H1 (cell line): ENCODE results near the gene LPCAT3. TPM values are rescaled to one million over a fixed set of nuclear protein-coding genes. Genes with fewer than 3 reads are reported as not detected.

Experiments
- ASH2L ChIP-seq: fragments of 200-600, 300-600 bp; sonication (generic); IDR thresholded peaks from one replicate; pipeline ENCODE4 v1.7.1; 2017; ENCODE audit warnings: low read length
- EGR1 ChIP-seq: IDR thresholded peaks from 2 replicates; pipeline ENCODE4 v1.6.1; 2011; ENCODE audit warnings: low read depth, low read length, borderline replicate concordance
- EP300 ChIP-seq, 2 experiments: IDR thresholded peaks; 1 replicate in 1 of 2; 2 replicates in 1 of 2; pipeline ENCODE4 v1.6.1; 2011 to 2012; ENCODE audit warnings: low read depth in 2 of 2, low read length in 2 of 2, mild to moderate bottlenecking in 2 of 2, borderline replicate concordance in 1 of 2, inconsistent platforms in 1 of 2, moderate library complexity in 1 of 2
- JUN ChIP-seq: IDR thresholded peaks from 2 replicates; pipeline ENCODE4 v1.6.1; 2011; ENCODE audit warnings: low read depth, mild to moderate bottlenecking, improper control_type of control experiment, low read length
- MAFK ChIP-seq: IDR thresholded peaks from 2 replicates; pipeline ENCODE4 v1.6.1; 2012; ENCODE audit warnings: low read depth, mild to moderate bottlenecking, improper control_type of control experiment, low read length
- TAF7 ChIP-seq: optimal IDR thresholded peaks from 2 replicates; pipeline ENCODE3; 2011; ENCODE audit warnings: low read depth, mild to moderate bottlenecking, inconsistent platforms, low read length, moderate library complexity, borderline replicate concordance
- YY1 ChIP-seq: IDR thresholded peaks from 2 replicates; pipeline ENCODE4 v1.6.1; 2011; ENCODE audit warnings: low read depth, mild to moderate bottlenecking, low read length
- polyA plus RNA-seq, 7 experiments: library from polyadenylated mRNA; depleted of rRNA in 3 of 7; stranded (reverse) in 5 of 7; unstranded in 2 of 7; fragments of >200 nt in 5 of 7; fragments of 200-250 nt in 2 of 7; gene quantifications; 1 replicate in 5 of 7; 2 replicates in 1 of 7; 4 replicates in 1 of 7; pipeline versions ENCODE4 v1.2.1 to v1.2.3, GENCODE V29; 2011 to 2013; ENCODE audit warnings: missing spikeins in 2 of 7, mixed read lengths in 2 of 7
- total RNA-seq: library from RNA; stranded (reverse); fragmentation: NEBNext Ultra II Directional; extraction: Animal tissue kit (Norgen Biotek cat#: 25700); gene quantifications from 2 replicates; pipeline ENCODE4 v1.2.1, GENCODE V29; 2021
- TF ChIP-seq, protein P1 (sequence below): fragments of 300-600 bp; sonication (generic); IDR thresholded peaks from 2 replicates; pipeline ENCODE4 v1.7.1; 2012; ENCODE audit warnings: low read length, moderate library complexity, mild to moderate bottlenecking, inconsistent platforms; ENCODE audit not compliant: insufficient replicate concordance
- TF ChIP-seq, protein P2 (sequence below): IDR thresholded peaks from 2 replicates; pipeline ENCODE4 v1.6.1; 2012; ENCODE audit warnings: low read length, inconsistent platforms

The LPCAT3 gene
- total and polyA plus RNA-seq, 2 of the 8 experiments (the other 6 are each of a cell fraction or from before 2014, with no cell fraction given): 55.8 to 70.4 TPM

DNA sequence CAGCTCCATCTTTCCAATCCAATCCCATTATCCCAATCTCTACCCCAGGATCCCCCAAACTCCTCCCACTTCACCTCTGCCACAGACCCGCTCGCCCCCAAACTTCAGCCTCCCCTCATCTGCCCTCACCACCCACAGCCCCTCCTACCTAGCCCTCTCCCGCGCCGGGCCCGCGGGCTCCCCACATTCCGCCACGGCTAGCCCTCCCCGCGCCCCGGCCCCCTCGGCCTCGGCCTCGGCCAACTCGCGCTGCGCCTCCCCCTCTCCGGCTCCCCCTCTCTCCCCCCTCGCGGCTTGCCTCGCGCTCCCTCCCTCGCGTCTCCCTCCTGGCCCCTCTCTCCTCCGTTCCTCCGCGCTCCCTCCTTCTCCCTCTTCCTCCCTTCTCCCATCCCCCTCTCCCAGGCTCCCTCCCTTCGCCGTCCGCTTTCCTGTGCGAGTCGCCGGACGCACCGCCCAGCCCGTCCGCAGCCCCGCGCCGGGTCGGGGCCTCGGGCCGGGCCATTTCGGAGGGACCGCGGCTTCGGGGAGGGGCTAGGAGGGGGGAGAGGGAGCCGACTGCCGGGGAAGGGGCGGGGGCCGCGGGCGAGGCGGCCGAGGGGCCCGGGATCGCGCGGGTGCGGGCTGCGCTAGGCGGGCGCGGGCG, 90.8 kb downstream of the LPCAT3 start, which contains the start of gene ATN1 (continued):
- TF ChIP-seq, protein P1, sequence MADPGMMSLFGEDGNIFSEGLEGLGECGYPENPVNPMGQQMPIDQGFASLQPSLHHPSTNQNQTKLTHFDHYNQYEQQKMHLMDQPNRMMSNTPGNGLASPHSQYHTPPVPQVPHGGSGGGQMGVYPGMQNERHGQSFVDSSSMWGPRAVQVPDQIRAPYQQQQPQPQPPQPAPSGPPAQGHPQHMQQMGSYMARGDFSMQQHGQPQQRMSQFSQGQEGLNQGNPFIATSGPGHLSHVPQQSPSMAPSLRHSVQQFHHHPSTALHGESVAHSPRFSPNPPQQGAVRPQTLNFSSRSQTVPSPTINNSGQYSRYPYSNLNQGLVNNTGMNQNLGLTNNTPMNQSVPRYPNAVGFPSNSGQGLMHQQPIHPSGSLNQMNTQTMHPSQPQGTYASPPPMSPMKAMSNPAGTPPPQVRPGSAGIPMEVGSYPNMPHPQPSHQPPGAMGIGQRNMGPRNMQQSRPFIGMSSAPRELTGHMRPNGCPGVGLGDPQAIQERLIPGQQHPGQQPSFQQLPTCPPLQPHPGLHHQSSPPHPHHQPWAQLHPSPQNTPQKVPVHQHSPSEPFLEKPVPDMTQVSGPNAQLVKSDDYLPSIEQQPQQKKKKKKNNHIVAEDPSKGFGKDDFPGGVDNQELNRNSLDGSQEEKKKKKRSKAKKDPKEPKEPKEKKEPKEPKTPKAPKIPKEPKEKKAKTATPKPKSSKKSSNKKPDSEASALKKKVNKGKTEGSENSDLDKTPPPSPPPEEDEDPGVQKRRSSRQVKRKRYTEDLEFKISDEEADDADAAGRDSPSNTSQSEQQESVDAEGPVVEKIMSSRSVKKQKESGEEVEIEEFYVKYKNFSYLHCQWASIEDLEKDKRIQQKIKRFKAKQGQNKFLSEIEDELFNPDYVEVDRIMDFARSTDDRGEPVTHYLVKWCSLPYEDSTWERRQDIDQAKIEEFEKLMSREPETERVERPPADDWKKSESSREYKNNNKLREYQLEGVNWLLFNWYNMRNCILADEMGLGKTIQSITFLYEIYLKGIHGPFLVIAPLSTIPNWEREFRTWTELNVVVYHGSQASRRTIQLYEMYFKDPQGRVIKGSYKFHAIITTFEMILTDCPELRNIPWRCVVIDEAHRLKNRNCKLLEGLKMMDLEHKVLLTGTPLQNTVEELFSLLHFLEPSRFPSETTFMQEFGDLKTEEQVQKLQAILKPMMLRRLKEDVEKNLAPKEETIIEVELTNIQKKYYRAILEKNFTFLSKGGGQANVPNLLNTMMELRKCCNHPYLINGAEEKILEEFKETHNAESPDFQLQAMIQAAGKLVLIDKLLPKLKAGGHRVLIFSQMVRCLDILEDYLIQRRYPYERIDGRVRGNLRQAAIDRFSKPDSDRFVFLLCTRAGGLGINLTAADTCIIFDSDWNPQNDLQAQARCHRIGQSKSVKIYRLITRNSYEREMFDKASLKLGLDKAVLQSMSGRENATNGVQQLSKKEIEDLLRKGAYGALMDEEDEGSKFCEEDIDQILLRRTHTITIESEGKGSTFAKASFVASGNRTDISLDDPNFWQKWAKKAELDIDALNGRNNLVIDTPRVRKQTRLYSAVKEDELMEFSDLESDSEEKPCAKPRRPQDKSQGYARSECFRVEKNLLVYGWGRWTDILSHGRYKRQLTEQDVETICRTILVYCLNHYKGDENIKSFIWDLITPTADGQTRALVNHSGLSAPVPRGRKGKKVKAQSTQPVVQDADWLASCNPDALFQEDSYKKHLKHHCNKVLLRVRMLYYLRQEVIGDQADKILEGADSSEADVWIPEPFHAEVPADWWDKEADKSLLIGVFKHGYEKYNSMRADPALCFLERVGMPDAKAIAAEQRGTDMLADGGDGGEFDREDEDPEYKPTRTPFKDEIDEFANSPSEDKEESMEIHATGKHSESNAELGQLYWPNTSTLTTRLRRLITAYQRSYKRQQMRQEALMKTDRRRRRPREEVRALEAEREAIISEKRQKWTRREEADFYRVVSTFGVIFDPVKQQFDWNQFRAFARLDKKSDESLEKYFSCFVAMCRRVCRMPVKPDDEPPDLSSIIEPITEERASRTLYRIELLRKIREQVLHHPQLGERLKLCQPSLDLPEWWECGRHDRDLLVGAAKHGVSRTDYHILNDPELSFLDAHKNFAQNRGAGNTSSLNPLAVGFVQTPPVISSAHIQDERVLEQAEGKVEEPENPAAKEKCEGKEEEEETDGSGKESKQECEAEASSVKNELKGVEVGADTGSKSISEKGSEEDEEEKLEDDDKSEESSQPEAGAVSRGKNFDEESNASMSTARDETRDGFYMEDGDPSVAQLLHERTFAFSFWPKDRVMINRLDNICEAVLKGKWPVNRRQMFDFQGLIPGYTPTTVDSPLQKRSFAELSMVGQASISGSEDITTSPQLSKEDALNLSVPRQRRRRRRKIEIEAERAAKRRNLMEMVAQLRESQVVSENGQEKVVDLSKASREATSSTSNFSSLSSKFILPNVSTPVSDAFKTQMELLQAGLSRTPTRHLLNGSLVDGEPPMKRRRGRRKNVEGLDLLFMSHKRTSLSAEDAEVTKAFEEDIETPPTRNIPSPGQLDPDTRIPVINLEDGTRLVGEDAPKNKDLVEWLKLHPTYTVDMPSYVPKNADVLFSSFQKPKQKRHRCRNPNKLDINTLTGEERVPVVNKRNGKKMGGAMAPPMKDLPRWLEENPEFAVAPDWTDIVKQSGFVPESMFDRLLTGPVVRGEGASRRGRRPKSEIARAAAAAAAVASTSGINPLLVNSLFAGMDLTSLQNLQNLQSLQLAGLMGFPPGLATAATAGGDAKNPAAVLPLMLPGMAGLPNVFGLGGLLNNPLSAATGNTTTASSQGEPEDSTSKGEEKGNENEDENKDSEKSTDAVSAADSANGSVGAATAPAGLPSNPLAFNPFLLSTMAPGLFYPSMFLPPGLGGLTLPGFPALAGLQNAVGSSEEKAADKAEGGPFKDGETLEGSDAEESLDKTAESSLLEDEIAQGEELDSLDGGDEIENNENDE: no peak
- TF ChIP-seq, protein P2, sequence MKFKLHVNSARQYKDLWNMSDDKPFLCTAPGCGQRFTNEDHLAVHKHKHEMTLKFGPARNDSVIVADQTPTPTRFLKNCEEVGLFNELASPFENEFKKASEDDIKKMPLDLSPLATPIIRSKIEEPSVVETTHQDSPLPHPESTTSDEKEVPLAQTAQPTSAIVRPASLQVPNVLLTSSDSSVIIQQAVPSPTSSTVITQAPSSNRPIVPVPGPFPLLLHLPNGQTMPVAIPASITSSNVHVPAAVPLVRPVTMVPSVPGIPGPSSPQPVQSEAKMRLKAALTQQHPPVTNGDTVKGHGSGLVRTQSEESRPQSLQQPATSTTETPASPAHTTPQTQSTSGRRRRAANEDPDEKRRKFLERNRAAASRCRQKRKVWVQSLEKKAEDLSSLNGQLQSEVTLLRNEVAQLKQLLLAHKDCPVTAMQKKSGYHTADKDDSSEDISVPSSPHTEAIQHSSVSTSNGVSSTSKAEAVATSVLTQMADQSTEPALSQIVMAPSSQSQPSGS: no peak
- TF ChIP-seq YY1: peak; percentile 65; the same call in 1 of the 2 replicates
- no peak for TF ChIP-seq MAFK
- peak; percentile 92 for TF ChIP-seq EGR1
- TF ChIP-seq ASH2L: peak; percentile 96
- no peak for TF ChIP-seq JUN
- TF ChIP-seq TAF7: peak; percentile 62
- peak in 1 of 2 experiments; percentile 62; a peak in 1 of 3 replicates for TF ChIP-seq EP300 (IDR thresholded peaks at IDR 0.05; ENCODE audit: borderline replicate concordance in 1 of 2, low read depth in 2 of 2, low read length in 2 of 2)
- TF ChIP-seq, all 59 proteins: peak for 21
